Transverse colon (tissue), 4 donors: ENCODE measurements around the gene PANX2. TPM values are rescaled to one million over a fixed set of nuclear protein-coding genes. Genes with fewer than 3 reads are reported as not detected.
"Not testable (repeated sequence)": the region's sequence is repeated elsewhere in the genome, so short reads cannot be mapped to it uniquely, and the experiment has no call there.

ENCODE experiments used
- DNase-seq: peaks from one replicate; pipeline ENCODE4 v3.0.0-alpha.2; 2019
- H3K27ac ChIP-seq, 4 donors: fragments of 200-600 bp; sonication (generic); 2 replicates each; pipeline ENCODE4 v1.5.1; 2016 to 2018; ENCODE audit warnings: inconsistent platforms in 4 of 4
- H3K27me3 ChIP-seq: fragments of 200-600 bp; sonication (generic); 2 replicates; pipeline ENCODE4 v1.5.1; 2017; ENCODE audit warnings: inconsistent platforms
- H3K36me3 ChIP-seq, 4 donors: fragments of 200-600 bp; sonication (generic); 2 replicates each; pipeline ENCODE4 v1.5.1; 2017 to 2019; ENCODE audit warnings: inconsistent platforms in 4 of 4
- H3K4me1 ChIP-seq, 4 donors: fragments of 200-600 bp; sonication (generic); 2 replicates each; pipeline ENCODE4 v1.5.1; 2017 to 2020; ENCODE audit warnings: inconsistent platforms in 4 of 4
- H3K4me3 ChIP-seq, 4 donors: fragments of 200-600 bp; sonication (generic); 1 replicate in 1 of 4; 2 replicates in 3 of 4; pipeline versions ENCODE4 v1.5.1 to v1.6.1; 2017 to 2019; ENCODE audit warnings: inconsistent platforms in 4 of 4
- H3K9me3 ChIP-seq, 2 donors: fragments of 200-600 bp; sonication (generic); 2 replicates each; pipeline ENCODE4 v1.5.1; 2017 to 2019; ENCODE audit warnings: inconsistent platforms in 2 of 2
- CTCF ChIP-seq, 5 experiments: fragments of 200-600 bp in 3 of 5; fragments of 450-650 bp in 2 of 5; sonication (generic) in 3 of 5; IDR thresholded peaks; 1 replicate in 2 of 5; 2 replicates in 3 of 5; pipeline ENCODE4 v1.5.1; 2016 to 2017; ENCODE audit warnings: antibody characterized with exemption in 5 of 5, inconsistent platforms in 3 of 5, mild to moderate bottlenecking in 2 of 5, moderate library complexity in 1 of 5
- EP300 ChIP-seq: sonication (generic); formaldehyde crosslinking; IDR thresholded peaks from one replicate; pipeline ENCODE4 v1.6.1; 2017; ENCODE audit warnings: antibody characterized with exemption, low read depth
- POLR2A ChIP-seq: fragments of 450-650 bp; IDR thresholded peaks from one replicate; pipeline ENCODE4 v1.6.1; 2016; ENCODE audit warnings: antibody characterized with exemption, mild to moderate bottlenecking, moderate library complexity
- POLR2AphosphoS5 ChIP-seq, 3 donors: sonication (generic); formaldehyde crosslinking; IDR thresholded peaks; one replicate each; pipeline ENCODE4 v1.6.1; 2016; ENCODE audit warnings: antibody characterized with exemption in 3 of 3
- WGBS, 2 donors: methylation state at CpG; one replicate each; pipeline ENCODE4 v1.1.5; 2018; ENCODE audit warnings: low coverage in 1 of 2; 5-methylcytosine and 5-hydroxymethylcytosine counted together
- in situ Hi-C, 4 donors: fragments of 200-750 bp; cut with MboI; loops; one replicate each; pipeline versions ENCODE4 v1.15.0 to v1.15.1; 2017; ENCODE audit warnings: low sequenced_read_pairs in 3 of 4, low pct_ligation_motif_present in 1 of 4, low pct_unique_long_range_greater_than_20kb in 1 of 4
- intact Hi-C: fragments of 100-400 bp; cut with DNase I; formaldehyde crosslinking; loops from one replicate; pipeline ENCODE4 v1.15.1; 2023; ENCODE audit warnings: low total_unique reads
- total RNA-seq, 4 donors: library from RNA; depleted of rRNA; stranded (reverse); fragments of >200 nt; gene quantifications; one replicate each; pipeline ENCODE4 v1.1.0, GENCODE V29; 2016

Gene PANX2
- total RNA-seq, 4 donors from 2014 or later = 0.32 TPM; not detected in 3

GRCh38 chr22:50167689-50168489 is 2.6 kb upstream of the PANX2 start:
- DNase-seq = no peak
- H3K9me3 ChIP-seq = no peaks in the 10 kb centered on the region
- no peak overlapping the region for H3K4me3 ChIP-seq
- in situ Hi-C loops (no loop called here), intact Hi-C loops (no loop called here)
- no peak overlapping the region for H3K27ac ChIP-seq
- H3K4me1 ChIP-seq = peaks cover 0 to 13% (median 11%) of the 10 kb centered on the region in 4 donors
- TF ChIP-seq EP300 (no peak), CTCF (IDR thresholded peaks at IDR 0.05) (no peak), POLR2AphosphoS5 (IDR thresholded peaks at IDR 0.05) (no peak), POLR2A (no peak)
- H3K27me3 ChIP-seq = peaks cover 43% of the 10 kb centered on the region
- 46 to 56% methylated on average over 8 to 11 of the region's 11 CpGs for WGBS, 2 donors
- H3K36me3 ChIP-seq = no peaks in the 10 kb centered on the region

GRCh38 chr22:50168490-50169180 is 1.9 kb upstream of the PANX2 start:
- H3K9me3 ChIP-seq, H3K36me3 ChIP-seq, H3K4me3 ChIP-seq, H3K27ac ChIP-seq, intact Hi-C loops, DNase-seq, in situ Hi-C loops: not testable (repeated sequence)
- Histone ChIP-seq H3K4me1 (peaks cover 0 to 13% (median 11%) of the 10 kb centered on the region in 4 donors), H3K27me3 (peaks cover 50% of the 10 kb centered on the region)
- 72 to 77% methylated on average over 5 of the region's 5 CpGs for WGBS, 2 donors

- Histone ChIP-seq H3K9me3 (no peaks in the 10 kb centered on the region), H3K4me1 (peaks cover 0 to 13% (median 11%) of the 10 kb centered on the region in 4 donors), H3K36me3 (no peaks in the 10 kb centered on the region), H3K27ac (no peak overlapping the region), H3K4me3 (peak overlapping the region in 3 of 4 donors; percentile 41 to 53 (median 50)), H3K27me3 (peaks cover 51% of the 10 kb centered on the region)
- no peak for DNase-seq
- TF ChIP-seq EP300 = no peak
- no peak for TF ChIP-seq CTCF (IDR thresholded peaks at IDR 0.05)
- TF ChIP-seq POLR2A = no peak
- TF ChIP-seq POLR2AphosphoS5 (IDR thresholded peaks at IDR 0.05) = no peak
- 14 to 27% methylated on average over 3 to 28 of the region's 36 CpGs for WGBS, 2 donors
- intact Hi-C loops = no loop called here
- in situ Hi-C loops = no loop called here
Observed at GRCh38 chr22:50169181-50169759, 1.3 kb upstream of the PANX2 start.

GRCh38 chr22:50169774-50170341 is 673 bp upstream of the PANX2 start:
- intact Hi-C loops (no loop called here), in situ Hi-C loops (no loop called here)
- Histone ChIP-seq H3K4me3 (peak overlapping the region in 3 of 4 donors; percentile 41 to 53 (median 50)), H3K27me3 (peaks cover 57% of the 10 kb centered on the region), H3K27ac (no peak overlapping the region), H3K4me1 (peaks cover 0 to 13% (median 11%) of the 10 kb centered on the region in 4 donors), H3K9me3 (no peaks in the 10 kb centered on the region), H3K36me3 (no peaks in the 10 kb centered on the region)
- 2% methylated on average over 41 of the region's 70 CpGs; no CpG with 5 or more reads in 1 of the 2 donors for WGBS, 2 donors
- no peak for TF ChIP-seq POLR2A
- no peak for TF ChIP-seq POLR2AphosphoS5 (IDR thresholded peaks at IDR 0.05)
- TF ChIP-seq EP300 = no peak
- TF ChIP-seq CTCF (IDR thresholded peaks at IDR 0.05) = no peak
- no peak for DNase-seq
